Colonic mucosa (tissue), 4 donors: ENCODE measurements around the gene CNTN4. TPM values are rescaled to one million over a fixed set of nuclear protein-coding genes. Genes with fewer than 3 reads are reported as not detected.

Experiments
- DNase-seq: peaks from one replicate; pipeline ENCODE4 v3.0.0-alpha.2; 2020
- H3K27ac ChIP-seq: fragments of 200-600 bp; one replicate; pipeline ENCODE4 v1.8.0; 2021
- H3K27me3 ChIP-seq: fragments of 200-600 bp; one replicate; pipeline ENCODE4 v1.8.0; 2021
- H3K36me3 ChIP-seq: fragments of 200-600 bp; one replicate; pipeline ENCODE4 v1.8.0; 2021
- H3K4me1 ChIP-seq: fragments of 200-600 bp; one replicate; pipeline ENCODE4 v1.8.0; 2021; ENCODE audit warnings: mild to moderate bottlenecking
- H3K4me3 ChIP-seq: fragments of 200-600 bp; one replicate; pipeline ENCODE4 v1.8.0; 2021
- H3K9ac ChIP-seq, 2 donors: one replicate each; pipeline ENCODE4 v1.7.0; 2013; ENCODE audit warnings: control low read depth in 2 of 2, low read depth in 2 of 2, low read length in 2 of 2
- H3K9me3 ChIP-seq: fragments of 200-600 bp; one replicate; pipeline ENCODE4 v1.8.0; 2021
- intact Hi-C: fragments of 100-400 bp; cut with DNase I; formaldehyde crosslinking; loops from one replicate; pipeline ENCODE4 v1.14.1; 2022
- total RNA-seq, 2 donors: library from RNA; stranded (reverse); fragmentation: NEBNext Ultra II Directional in 1 of 2; extraction: Animal tissue kit (Norgen Biotek cat#: 25700) in 1 of 2; gene quantifications; one replicate each; pipeline ENCODE4 v1.2.1, GENCODE V29; 2021
- TF ChIP-seq, protein P1 (sequence below): fragments of 200-600 bp; IDR thresholded peaks from one replicate; pipeline ENCODE4 v1.8.0; 2022; ENCODE audit warnings: antibody characterized with exemption, mild to moderate bottlenecking
- donor health status: healthy.
- donor health status: DM: no; HTN: no; CAD: no.
- donor health status: DM: no; HTN: no; CAD: no.

CNTN4 gene
- total RNA-seq, 2 donors from 2014 or later = 8.2 to 19.1 TPM

DNA sequence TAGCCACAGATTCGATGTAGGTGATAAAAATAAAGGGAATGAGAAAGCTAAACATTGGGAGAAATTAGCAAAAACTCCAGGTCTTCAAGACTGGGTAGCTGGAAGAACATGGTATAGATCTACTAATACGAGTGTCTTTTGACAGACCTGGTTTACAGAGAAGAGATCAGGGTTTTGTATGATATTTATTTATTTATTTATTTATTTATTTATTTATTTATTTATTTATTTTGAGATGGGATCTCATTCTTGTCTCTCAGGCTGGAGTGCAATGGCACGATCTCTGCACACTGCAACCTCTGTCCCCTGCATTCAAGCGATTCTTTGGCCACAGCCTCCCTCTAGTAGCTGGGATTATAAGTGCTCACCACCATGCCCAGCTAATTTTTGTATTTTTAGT is 448.4 kb downstream of the CNTN4 start:
- H3K4me1 ChIP-seq = no peaks in the 10 kb centered on the region
- DNase-seq = no peak
- no peaks in the 10 kb centered on the region for H3K36me3 ChIP-seq
- H3K27ac ChIP-seq = no peak overlapping the region
- no peak overlapping the region for H3K9ac ChIP-seq
- H3K9me3 ChIP-seq = no peaks in the 10 kb centered on the region
- no peaks in the 10 kb centered on the region for H3K27me3 ChIP-seq
- TF ChIP-seq, protein P1, sequence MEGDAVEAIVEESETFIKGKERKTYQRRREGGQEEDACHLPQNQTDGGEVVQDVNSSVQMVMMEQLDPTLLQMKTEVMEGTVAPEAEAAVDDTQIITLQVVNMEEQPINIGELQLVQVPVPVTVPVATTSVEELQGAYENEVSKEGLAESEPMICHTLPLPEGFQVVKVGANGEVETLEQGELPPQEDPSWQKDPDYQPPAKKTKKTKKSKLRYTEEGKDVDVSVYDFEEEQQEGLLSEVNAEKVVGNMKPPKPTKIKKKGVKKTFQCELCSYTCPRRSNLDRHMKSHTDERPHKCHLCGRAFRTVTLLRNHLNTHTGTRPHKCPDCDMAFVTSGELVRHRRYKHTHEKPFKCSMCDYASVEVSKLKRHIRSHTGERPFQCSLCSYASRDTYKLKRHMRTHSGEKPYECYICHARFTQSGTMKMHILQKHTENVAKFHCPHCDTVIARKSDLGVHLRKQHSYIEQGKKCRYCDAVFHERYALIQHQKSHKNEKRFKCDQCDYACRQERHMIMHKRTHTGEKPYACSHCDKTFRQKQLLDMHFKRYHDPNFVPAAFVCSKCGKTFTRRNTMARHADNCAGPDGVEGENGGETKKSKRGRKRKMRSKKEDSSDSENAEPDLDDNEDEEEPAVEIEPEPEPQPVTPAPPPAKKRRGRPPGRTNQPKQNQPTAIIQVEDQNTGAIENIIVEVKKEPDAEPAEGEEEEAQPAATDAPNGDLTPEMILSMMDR = no peak
- intact Hi-C loops = no loop called here
- H3K4me3 ChIP-seq = no peak overlapping the region

DNA sequence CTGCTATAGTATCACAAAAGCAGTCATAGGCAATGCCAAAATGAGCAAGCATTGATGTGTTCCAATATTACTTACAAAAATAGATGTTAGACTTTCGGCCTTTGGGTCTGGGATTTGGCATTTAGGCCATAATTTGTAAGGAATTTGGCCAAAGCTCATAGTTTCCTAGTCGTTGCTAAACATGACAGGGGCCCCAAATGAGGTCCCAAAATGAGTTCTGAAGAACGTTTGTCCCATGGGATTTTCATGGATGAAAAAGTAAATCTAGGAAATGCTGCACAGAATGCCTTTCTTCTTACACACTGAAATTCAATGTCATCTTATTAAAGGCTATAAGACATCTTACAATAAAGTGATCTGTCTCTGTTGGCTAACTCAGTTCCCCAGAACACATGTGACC is 456.0 kb downstream of the CNTN4 start:
- no peaks in the 10 kb centered on the region for H3K36me3 ChIP-seq
- no peak for DNase-seq
- TF ChIP-seq, protein P1 = no peak
- no peak overlapping the region for H3K9ac ChIP-seq
- intact Hi-C loops = no loop called here
- H3K9me3 ChIP-seq = no peaks in the 10 kb centered on the region
- no peak overlapping the region for H3K4me3 ChIP-seq
- H3K4me1 ChIP-seq = no peaks in the 10 kb centered on the region
- H3K27ac ChIP-seq = no peak overlapping the region
- no peaks in the 10 kb centered on the region for H3K27me3 ChIP-seq

DNA sequence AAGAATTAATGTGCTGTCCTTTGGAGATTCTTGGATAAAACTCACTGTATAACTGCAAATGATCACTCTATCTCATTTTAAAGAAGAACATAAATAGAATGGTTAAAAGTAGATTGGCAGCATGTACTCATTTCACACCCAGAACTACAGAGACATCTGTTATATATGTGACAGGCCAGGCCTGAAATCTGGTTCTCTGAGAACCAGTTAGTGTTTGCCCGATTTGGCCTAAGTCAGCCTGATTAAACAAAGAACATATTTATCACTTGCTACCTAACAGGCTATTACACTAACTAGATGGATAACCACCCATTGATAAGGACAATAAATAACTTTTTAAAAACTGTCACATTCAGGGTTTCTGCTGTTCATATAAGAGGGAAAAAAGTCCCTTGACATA is 460.1 kb downstream of the CNTN4 start:
- Histone ChIP-seq H3K4me3 (no peak overlapping the region), H3K27ac (no peak overlapping the region), H3K9me3 (no peaks in the 10 kb centered on the region), H3K9ac (no peak overlapping the region), H3K36me3 (no peaks in the 10 kb centered on the region), H3K4me1 (no peaks in the 10 kb centered on the region), H3K27me3 (no peaks in the 10 kb centered on the region)
- intact Hi-C loops = no loop called here
- TF ChIP-seq, protein P1 = no peak
- no peak for DNase-seq

DNA sequence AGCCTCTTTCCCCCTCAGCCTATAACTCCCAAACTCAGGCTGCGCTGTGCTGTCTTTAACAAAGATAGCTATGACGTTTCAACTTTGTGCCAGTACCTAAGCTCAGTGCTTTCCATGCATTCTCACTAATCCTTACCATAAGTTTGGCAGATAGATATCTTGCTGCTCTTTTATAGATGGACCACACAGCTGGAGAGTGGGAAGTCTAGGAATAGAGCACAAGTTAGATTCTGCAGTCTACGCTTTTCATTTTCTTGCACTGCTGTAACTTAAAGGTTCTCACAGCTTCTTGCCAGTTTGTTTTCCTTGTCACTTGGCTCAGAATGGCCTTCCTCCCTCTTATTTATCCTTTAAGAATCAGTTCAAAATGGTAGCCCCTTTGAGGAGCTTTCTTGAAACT is 468.8 kb downstream of the CNTN4 start:
- intact Hi-C loops = no loop called here
- H3K4me3 ChIP-seq = no peak overlapping the region

DNA sequence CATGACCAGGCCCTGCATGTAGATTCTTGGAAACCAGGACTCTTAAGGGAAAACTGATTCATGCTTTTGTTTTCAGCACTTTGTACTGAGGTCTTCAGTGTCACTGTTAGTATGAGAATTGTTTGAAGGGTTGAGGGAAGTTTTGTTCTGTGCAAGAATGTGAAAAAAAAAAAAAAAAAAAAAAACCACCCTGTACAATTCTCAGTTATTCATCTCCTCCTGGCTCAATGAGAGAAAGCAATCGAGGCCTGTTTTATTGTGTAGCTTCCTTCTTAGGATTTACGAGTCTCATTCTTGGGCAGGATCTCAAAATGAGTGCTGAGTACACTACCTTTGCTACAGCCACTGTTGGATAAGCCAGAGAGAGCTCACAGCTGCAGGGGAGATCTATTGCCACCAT is 469.5 kb downstream of the CNTN4 start:
- no peak for DNase-seq
- Histone ChIP-seq H3K9me3 (no peaks in the 10 kb centered on the region), H3K4me1 (no peaks in the 10 kb centered on the region), H3K27me3 (no peaks in the 10 kb centered on the region), H3K36me3 (no peaks in the 10 kb centered on the region), H3K4me3 (no peak overlapping the region), H3K9ac (no peak overlapping the region), H3K27ac (no peak overlapping the region)
- intact Hi-C loops = no loop called here
- TF ChIP-seq, protein P1 = no peak

More for the DNA sequence above, 468.8 kb downstream of the CNTN4 start:
- no peaks in the 10 kb centered on the region for H3K9me3 ChIP-seq
- H3K4me1 ChIP-seq = no peaks in the 10 kb centered on the region
- no peak for DNase-seq
- no peak overlapping the region for H3K27ac ChIP-seq
- H3K9ac ChIP-seq = no peak overlapping the region
- TF ChIP-seq, protein P1 = no peak
- H3K27me3 ChIP-seq = no peaks in the 10 kb centered on the region
- H3K36me3 ChIP-seq = no peaks in the 10 kb centered on the region

DNA sequence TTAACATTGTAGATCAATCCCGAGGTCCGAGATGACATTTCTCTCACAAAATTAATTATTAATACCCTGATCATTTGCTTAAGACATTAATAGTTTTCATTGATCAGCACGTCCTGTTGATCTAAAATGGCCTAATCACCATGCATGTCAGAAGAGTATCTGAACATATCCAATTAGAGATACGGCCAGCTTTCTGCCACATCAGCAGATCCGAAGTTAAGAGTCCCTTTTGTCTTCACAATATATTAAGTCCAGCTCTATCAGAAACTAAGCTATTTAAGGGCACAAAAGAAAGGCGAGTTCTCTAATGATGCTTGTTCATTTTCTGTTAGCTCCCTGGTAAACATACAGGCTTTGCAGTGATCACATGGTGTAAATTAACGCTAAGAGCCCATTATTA is 470.3 kb downstream of the CNTN4 start:
- intact Hi-C loops = no loop called here
- Histone ChIP-seq H3K27ac (no peak overlapping the region), H3K9ac (no peak overlapping the region), H3K4me3 (no peak overlapping the region), H3K4me1 (no peaks in the 10 kb centered on the region), H3K9me3 (no peaks in the 10 kb centered on the region), H3K27me3 (no peaks in the 10 kb centered on the region), H3K36me3 (no peaks in the 10 kb centered on the region)
- DNase-seq = no peak
- TF ChIP-seq, protein P1 = no peak
